Progenitor cell of endocrine pancreas (in vitro differentiated cells): ENCODE data around the gene SKIC2. TPM values are rescaled to one million over a fixed set of nuclear protein-coding genes. Genes with fewer than 3 reads are reported as not detected.

Source experiments
- DNase-seq: peaks from one replicate; pipeline ENCODE4 v3.0.0; 2021; ENCODE audit warnings: low spot score; ENCODE audit not compliant: unreplicated experiment
- H3K27ac Mint-ChIP-seq: 2 replicates; pipeline ENCODE4 v1.8.0; 2021; ENCODE audit warnings: mild to moderate bottlenecking, moderate library complexity, mixed read lengths
- H3K27me3 Mint-ChIP-seq: 2 replicates; pipeline ENCODE4 v1.8.0; 2021; ENCODE audit warnings: mixed read lengths
- H3K36me3 Mint-ChIP-seq: 2 replicates; pipeline ENCODE4 v1.8.0; 2022; ENCODE audit warnings: mixed read lengths; ENCODE audit not compliant: insufficient read depth
- H3K4me1 Mint-ChIP-seq: 2 replicates; pipeline ENCODE4 v1.8.0; 2021; ENCODE audit warnings: low read depth, mixed read lengths
- H3K4me3 Mint-ChIP-seq: 2 replicates; pipeline ENCODE4 v1.8.0; 2021; ENCODE audit warnings: low read depth, mild to moderate bottlenecking, moderate library complexity, mixed read lengths
- H3K9me3 Mint-ChIP-seq: 2 replicates; pipeline ENCODE4 v1.8.0; 2021; ENCODE audit warnings: low read depth, mixed read lengths
- total RNA-seq: library from RNA; stranded (reverse); gene quantifications from 2 replicates; pipeline ENCODE4 v1.2.1, GENCODE V29; 2021
- TF ChIP-seq, protein P1 (sequence below): fragments of 200-600 bp; sonication (generic); IDR thresholded peaks from one replicate; pipeline ENCODE4 v1.5.0; 2021; ENCODE audit warnings: antibody characterized with exemption, mild to moderate bottlenecking; ENCODE audit not compliant: unreplicated experiment

Gene SKIC2
- total RNA-seq, 1 donor from 2014 or later = 103 TPM

DNA sequence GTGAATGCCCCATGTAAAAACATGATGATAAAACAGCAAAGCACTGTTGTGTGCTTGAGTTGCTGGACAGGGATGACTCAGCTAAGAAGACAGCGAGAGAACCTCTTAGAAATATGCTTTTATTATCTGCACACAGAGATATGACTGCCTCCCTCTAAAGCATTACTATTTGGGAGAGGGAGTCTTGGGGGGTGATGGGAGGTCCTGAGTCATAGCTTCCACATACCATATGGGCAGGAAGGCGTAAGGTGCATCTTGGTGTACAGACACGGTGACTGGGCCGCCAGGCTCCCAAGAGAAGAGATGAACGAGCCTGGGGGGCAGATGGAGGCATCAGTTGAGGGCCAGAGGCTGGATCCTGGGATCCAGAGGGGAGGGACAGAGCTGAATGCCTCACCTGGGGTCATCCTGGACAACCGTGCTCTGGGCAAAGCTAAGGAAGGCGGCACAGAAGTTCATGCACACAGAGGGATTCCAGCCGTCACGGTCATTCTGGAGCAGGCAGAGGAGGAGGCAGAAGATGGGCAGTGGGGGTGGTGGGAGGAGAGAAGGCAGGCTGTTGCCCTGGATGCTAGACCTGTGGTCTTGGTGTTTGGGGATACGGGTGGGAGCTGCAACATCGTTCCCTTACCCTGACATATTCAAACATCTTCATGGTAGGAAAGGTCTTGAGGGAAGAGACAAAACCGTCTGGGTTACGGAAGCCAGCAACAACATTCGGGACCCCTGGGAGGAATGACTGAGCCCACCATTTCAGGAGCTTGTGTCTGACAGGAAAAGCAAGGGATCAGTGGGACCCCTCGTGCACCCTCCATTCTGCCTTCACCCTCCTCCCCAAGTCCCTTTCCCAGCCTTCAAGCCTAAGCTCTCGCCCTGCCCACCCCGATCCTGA is 11.0 kb downstream of the SKIC2 start:
- no peaks in the 10 kb centered on the region for H3K27me3 Mint-ChIP-seq
- H3K36me3 Mint-ChIP-seq = peaks cover 14% of the 10 kb centered on the region
- no peaks in the 10 kb centered on the region for H3K9me3 Mint-ChIP-seq
- TF ChIP-seq, protein P1, sequence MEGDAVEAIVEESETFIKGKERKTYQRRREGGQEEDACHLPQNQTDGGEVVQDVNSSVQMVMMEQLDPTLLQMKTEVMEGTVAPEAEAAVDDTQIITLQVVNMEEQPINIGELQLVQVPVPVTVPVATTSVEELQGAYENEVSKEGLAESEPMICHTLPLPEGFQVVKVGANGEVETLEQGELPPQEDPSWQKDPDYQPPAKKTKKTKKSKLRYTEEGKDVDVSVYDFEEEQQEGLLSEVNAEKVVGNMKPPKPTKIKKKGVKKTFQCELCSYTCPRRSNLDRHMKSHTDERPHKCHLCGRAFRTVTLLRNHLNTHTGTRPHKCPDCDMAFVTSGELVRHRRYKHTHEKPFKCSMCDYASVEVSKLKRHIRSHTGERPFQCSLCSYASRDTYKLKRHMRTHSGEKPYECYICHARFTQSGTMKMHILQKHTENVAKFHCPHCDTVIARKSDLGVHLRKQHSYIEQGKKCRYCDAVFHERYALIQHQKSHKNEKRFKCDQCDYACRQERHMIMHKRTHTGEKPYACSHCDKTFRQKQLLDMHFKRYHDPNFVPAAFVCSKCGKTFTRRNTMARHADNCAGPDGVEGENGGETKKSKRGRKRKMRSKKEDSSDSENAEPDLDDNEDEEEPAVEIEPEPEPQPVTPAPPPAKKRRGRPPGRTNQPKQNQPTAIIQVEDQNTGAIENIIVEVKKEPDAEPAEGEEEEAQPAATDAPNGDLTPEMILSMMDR = no peak
- peaks cover 12% of the 10 kb centered on the region for H3K4me1 Mint-ChIP-seq
- peak overlapping the region; percentile 61 for H3K4me3 Mint-ChIP-seq
- peak overlapping the region; percentile 77 for H3K27ac Mint-ChIP-seq
- DNase-seq = no peak

DNA sequence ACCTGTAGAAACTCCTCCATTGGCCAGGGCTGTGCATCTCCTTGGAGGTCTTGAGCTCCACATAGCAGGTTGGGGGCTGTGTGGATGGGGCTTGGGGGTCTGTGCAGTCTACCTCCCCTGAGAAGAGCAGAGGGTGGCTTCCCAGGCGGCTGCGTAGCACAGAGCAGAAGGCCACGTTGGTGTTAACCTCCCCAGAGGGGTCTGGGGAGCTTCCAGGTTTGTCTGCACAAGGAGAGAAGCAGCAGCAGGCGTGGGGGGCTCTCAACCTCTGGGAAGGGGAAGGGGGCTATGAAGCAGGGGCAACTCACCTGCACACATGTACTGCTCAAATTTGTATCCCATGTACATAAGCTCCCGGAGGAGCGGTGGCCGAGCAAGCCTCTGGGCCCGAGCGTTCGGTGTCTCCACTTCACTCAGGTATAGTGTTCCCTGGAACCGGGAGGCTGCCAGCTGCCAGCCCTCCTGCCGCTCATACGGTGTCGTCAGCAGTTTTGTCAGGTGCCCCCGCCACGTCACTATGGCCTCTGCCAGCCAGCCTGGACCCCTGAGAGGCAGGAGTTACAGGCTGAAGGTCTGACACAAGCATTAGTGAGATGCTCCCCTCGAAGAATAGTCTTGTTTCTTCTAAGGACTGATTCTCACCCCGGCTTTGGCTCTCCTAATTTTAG is 11.8 kb downstream of the SKIC2 start:
- Mint-ChIP-seq H3K4me3 (peak overlapping the region; percentile 95), H3K27me3 (no peaks in the 10 kb centered on the region), H3K36me3 (peaks cover 21% of the 10 kb centered on the region), H3K4me1 (peaks cover 12% of the 10 kb centered on the region), H3K27ac (peak overlapping the region; percentile 100), H3K9me3 (no peaks in the 10 kb centered on the region)
- TF ChIP-seq, protein P1 = no peak
- DNase-seq = no peak

DNA sequence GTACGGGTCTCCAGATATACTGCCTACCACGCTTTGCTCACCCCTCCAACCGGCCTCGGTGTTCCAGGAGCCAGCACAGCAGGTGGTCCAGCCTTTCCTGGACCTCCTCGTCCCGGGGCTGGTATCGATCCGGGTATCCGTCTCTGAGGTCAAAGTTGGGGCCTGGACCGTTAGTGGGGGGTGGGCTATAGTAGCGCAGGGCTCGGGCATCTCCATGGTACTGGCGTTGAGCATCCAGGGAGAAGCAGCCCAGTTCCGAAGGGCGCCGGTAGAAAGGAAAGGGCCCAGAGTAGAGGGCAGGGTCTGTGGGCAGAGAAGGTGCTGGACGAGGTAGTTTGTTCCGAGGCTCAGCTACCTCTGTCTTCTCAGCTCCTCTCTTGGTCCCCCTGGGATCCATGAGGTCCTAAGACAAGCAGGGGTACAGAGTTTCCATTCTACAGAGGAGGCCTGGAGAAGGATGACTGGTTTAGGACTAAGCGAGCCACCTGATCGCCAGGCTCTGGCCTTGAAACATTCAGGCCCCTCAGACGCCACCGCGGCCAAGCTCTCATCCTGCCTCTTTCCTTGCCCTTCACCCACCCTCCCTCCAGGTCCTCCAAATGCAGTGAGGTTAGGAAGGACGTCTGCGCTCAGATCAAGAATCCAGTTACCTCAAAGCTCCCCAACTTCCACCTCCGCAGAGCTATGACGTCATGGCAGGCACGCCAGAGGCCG is 12.5 kb downstream of the SKIC2 start:
- no peaks in the 10 kb centered on the region for H3K9me3 Mint-ChIP-seq
- TF ChIP-seq, protein P1 = no peak
- no peaks in the 10 kb centered on the region for H3K27me3 Mint-ChIP-seq
- peak overlapping the region; percentile 100 for H3K27ac Mint-ChIP-seq
- peaks cover 21% of the 10 kb centered on the region for H3K36me3 Mint-ChIP-seq
- no peak for DNase-seq
- H3K4me1 Mint-ChIP-seq = peaks cover 12% of the 10 kb centered on the region
- H3K4me3 Mint-ChIP-seq = peak overlapping the region; percentile 95

DNA sequence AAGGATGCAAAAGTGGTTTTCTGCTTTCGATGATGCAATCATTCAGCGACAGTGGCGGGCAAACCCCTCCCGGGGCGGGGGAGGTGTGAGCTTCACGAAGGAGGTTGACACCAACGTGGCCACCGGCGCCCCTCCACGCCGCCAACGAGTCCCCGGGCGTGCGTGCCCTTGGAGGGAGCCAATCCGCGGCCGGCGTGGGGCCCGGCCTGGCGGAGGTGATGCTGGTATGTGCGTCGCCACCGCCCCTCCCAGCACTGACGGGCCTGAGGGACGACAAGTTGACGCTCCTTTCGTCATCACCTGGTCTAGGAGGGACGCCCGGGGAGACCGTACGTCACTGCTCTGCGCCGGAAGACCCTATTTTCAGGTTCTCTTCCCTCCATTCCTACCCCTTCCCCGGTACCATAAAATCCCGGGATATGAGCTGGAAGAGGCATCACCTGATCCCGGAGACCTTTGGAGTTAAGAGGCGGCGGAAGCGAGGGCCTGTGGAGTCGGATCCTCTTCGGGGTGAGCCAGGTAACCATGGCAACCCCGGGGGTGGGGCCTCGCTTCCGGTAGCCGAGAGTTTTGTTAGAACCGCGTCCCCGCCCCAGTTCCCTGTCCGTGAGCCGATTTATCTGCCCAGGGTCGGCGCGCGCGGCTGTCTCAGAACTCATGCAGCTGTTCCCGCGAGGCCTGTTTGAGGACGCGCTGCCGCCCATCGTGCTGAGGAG is 13.2 kb downstream of the SKIC2 start, which contains the start of gene DXO:
Gene DXO (minus strand): TSS at position 146 of the 716 bp plus-strand sequence. CDS start 463 bp downstream, outside the sequence.
- Mint-ChIP-seq H3K4me3 (peak within 1 kb of the TSS; percentile 95), H3K36me3 (peaks cover 24% of the 10 kb centered on the region), H3K27me3 (no peaks in the 10 kb centered on the region), H3K4me1 (peaks cover 12% of the 10 kb centered on the region), H3K27ac (peak within 1 kb of the TSS; percentile 100), H3K9me3 (no peaks in the 10 kb centered on the region)
- peak; percentile 85 for DNase-seq
- TF ChIP-seq, protein P1 = no peak
